K562 treated with DMSO at 1 percent for 12 hours (cell line): Measurements from ENCODE around the gene CSTF2T. TPM values are rescaled to one million over a fixed set of nuclear protein-coding genes. Genes with fewer than 3 reads are reported as not detected.

ENCODE experiments used
- total RNA-seq: library from RNA; unstranded; fragments of 300-600 nt; gene quantifications from 2 replicates; pipeline ENCODE4 v1.2.3, GENCODE V29; 2022; ENCODE audit not compliant: insufficient read depth

CSTF2T gene, protein sequence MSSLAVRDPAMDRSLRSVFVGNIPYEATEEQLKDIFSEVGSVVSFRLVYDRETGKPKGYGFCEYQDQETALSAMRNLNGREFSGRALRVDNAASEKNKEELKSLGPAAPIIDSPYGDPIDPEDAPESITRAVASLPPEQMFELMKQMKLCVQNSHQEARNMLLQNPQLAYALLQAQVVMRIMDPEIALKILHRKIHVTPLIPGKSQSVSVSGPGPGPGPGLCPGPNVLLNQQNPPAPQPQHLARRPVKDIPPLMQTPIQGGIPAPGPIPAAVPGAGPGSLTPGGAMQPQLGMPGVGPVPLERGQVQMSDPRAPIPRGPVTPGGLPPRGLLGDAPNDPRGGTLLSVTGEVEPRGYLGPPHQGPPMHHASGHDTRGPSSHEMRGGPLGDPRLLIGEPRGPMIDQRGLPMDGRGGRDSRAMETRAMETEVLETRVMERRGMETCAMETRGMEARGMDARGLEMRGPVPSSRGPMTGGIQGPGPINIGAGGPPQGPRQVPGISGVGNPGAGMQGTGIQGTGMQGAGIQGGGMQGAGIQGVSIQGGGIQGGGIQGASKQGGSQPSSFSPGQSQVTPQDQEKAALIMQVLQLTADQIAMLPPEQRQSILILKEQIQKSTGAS
- 9.8 and 24.2 TPM in 2 replicates for total RNA-seq

DNA sequence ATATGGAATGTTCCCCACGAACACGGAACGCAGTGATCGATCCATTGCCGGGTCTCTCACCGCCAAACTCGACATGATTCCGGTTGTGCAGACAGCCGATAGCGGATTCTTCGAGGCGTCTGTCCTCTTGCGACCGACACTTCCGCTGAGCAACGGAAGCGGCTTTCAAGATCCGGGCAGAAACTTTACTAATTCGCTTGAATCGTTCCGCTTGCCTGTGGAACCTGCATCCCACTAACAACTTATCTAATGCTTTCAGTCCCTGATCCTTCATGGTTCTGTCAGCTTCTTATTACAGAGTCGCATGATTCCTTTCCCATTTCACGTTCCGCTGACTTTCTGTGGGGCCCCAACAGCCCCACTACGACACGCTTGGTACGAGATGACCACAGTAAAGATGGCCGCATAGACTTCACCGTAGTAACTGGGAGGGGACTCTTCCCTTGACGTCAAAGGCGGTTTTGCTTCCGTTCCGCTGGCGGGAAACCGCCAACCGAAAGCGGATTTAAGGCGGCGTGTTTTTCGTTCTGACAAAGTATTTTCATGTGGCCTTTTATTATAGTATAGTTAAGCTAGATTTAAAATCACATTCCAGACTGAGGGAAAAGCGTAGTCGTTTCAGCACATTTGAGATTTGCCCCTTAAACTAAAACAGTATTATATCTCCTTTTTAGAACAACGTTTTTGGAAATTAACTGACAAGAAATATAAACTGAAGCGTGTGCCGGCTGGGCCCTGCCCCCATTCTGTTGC, at the start of gene CSTF2T:
Gene CSTF2T (minus strand): TSS at position 121 of the 753 bp plus-strand sequence. CDS start 46 bp downstream, at position 75.

